ENCODE data around the gene LGI4. TPM values are rescaled to one million over a fixed set of nuclear protein-coding genes. Genes with fewer than 3 reads are reported as not detected.

LGI4 gene
- total RNA-seq, 4 donors from 2014 or later = 5.1 to 44.4 (median 19.7) TPM

- Histone ChIP-seq H3K36me3 (no peaks in the 10 kb centered on the region), H3K27ac (no peak overlapping the region), H3K4me3 (no peak overlapping the region), H3K4me1 (no peaks in the 10 kb centered on the region), H3K9me3 (no peaks in the 10 kb centered on the region), H3K27me3 (no peaks in the 10 kb centered on the region)
- TF ChIP-seq POLR2A (IDR thresholded peaks at IDR 0.05) (no peak), CTCF (IDR thresholded peaks at IDR 0.05) (no peak)
- DNase-seq = no peak
- intact Hi-C loops (cut with DNase I; ENCODE audit: low total_unique reads) = no loop called here
Measured at GRCh38 chr19:35079826-35080225, 55.0 kb downstream of the LGI4 start.

- no peak for DNase-seq
- no peaks in the 10 kb centered on the region for H3K27me3 ChIP-seq
- H3K27ac ChIP-seq = no peak overlapping the region
- H3K4me3 ChIP-seq = no peak overlapping the region
- intact Hi-C loops (cut with DNase I; ENCODE audit: low total_unique reads) = no loop called here
- TF ChIP-seq POLR2A (IDR thresholded peaks at IDR 0.05) (no peak), CTCF (IDR thresholded peaks at IDR 0.05) (no peak)
- no peaks in the 10 kb centered on the region for H3K36me3 ChIP-seq
- no peaks in the 10 kb centered on the region for H3K4me1 ChIP-seq
- no peaks in the 10 kb centered on the region for H3K9me3 ChIP-seq
Measured at GRCh38 chr19:35077411-35078223, 57.2 kb downstream of the LGI4 start.

- intact Hi-C loops (cut with DNase I; ENCODE audit: low total_unique reads) = no loop called here
- Histone ChIP-seq H3K27ac (no peak overlapping the region), H3K36me3 (no peaks in the 10 kb centered on the region), H3K9me3 (no peaks in the 10 kb centered on the region), H3K4me1 (no peaks in the 10 kb centered on the region), H3K4me3 (no peak overlapping the region), H3K27me3 (no peaks in the 10 kb centered on the region)
- DNase-seq = no peak
- TF ChIP-seq POLR2A (IDR thresholded peaks at IDR 0.05) (no peak), CTCF (IDR thresholded peaks at IDR 0.05) (no peak)
Measured at GRCh38 chr19:35076657-35077056, 58.2 kb downstream of the LGI4 start.

- Histone ChIP-seq H3K4me1 (no peaks in the 10 kb centered on the region), H3K36me3 (no peaks in the 10 kb centered on the region), H3K9me3 (no peaks in the 10 kb centered on the region), H3K4me3 (no peak overlapping the region), H3K27ac (no peak overlapping the region), H3K27me3 (no peaks in the 10 kb centered on the region)
- intact Hi-C loops (cut with DNase I; ENCODE audit: low total_unique reads) = no loop called here
- TF ChIP-seq CTCF (IDR thresholded peaks at IDR 0.05) = no peak
- no peak for TF ChIP-seq POLR2A (IDR thresholded peaks at IDR 0.05)
- DNase-seq = no peak
Measured at GRCh38 chr19:35076026-35076370, 58.9 kb downstream of the LGI4 start.

DNA sequence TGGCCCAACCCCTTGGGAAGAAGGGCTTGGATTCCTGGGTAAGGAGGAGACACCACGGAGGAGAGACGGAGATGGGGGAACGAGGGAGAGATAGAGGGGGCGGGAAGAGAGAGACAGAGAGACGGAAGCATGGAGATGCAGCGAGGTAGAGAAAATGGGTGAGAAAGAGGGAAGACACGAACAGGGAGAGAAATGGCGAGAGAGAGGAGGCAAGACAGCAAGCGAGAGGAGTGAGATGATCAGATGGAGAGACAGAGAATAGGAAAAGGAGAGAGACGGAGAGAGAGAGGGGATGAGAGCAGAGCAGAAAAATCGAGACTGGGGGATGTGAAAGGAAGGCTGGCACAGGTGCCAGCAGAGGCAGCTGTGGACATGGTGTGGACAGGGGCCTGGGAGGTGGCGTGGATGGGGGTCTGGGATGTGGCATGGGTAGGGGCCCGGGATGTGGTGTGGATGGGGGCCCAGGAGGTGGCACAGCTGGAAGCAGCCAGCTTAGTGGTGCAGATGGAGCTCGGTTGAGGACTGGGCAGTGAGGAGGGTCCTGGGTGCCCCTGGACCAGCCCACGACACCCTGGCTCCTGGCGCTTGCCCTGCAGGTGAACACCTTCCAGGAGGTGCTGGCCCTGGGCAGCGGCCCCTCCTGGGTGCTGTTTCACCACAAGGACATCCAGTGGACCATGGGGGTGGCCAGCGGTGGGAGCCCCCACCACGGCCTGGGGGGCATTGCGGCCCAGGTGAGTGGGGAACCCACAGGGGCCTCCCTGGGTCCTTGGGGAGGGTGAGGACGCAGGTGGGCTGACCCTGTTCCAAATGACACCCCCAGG lies 59.4 kb downstream of the LGI4 start:
- TF ChIP-seq POLR2A (IDR thresholded peaks at IDR 0.05) (no peak), CTCF (IDR thresholded peaks at IDR 0.05) (no peak)
- DNase-seq = no peak
- Histone ChIP-seq H3K27me3 (no peaks in the 10 kb centered on the region), H3K27ac (no peak overlapping the region), H3K9me3 (no peaks in the 10 kb centered on the region), H3K4me1 (no peaks in the 10 kb centered on the region), H3K36me3 (no peaks in the 10 kb centered on the region), H3K4me3 (no peak overlapping the region)
- intact Hi-C loops (cut with DNase I; ENCODE audit: low total_unique reads) = no loop called here
